HG03135 (cell line): Measurements from ENCODE around the gene ZBTB24.

Source experiments
- ATAC-seq: cut with Tn5 transposase; IDR thresholded peaks from one replicate; pipeline ENCODE4 v1.9.1; 2021; ENCODE audit warnings: mild to moderate bottlenecking, moderate library complexity; ENCODE audit not compliant: unreplicated experiment

The ZBTB24 gene

GRCh38 chr6:109453594-109454495 is 29.2 kb downstream of the ZBTB24 start:
- no peak for ATAC-seq

- no peak for ATAC-seq
These were observed 29.9 kb downstream of the ZBTB24 start for GRCh38 chr6:109453156-109453555.

GRCh38 chr6:109452181-109452580 is 30.8 kb downstream of the ZBTB24 start:
- no peak for ATAC-seq

- no peak for ATAC-seq
These were observed 31.6 kb downstream of the ZBTB24 start for GRCh38 chr6:109451376-109451775.

GRCh38 chr6:109450801-109451200 is 32.2 kb downstream of the ZBTB24 start:
- no peak for ATAC-seq

GRCh38 chr6:109449795-109450673 is 33.0 kb downstream of the ZBTB24 start:
- no peak for ATAC-seq

- no peak for ATAC-seq
These were observed 33.8 kb downstream of the ZBTB24 start for GRCh38 chr6:109449064-109449794.

GRCh38 chr6:109448615-109449014 is 34.4 kb downstream of the ZBTB24 start:
- no peak for ATAC-seq

- no peak for ATAC-seq
These were observed 35.0 kb downstream of the ZBTB24 start for GRCh38 chr6:109447878-109448555.

- ATAC-seq, result no peak
These were observed 35.9 kb downstream of the ZBTB24 start for GRCh38 chr6:109447087-109447486.

- ATAC-seq, result no peak
These were observed 36.5 kb downstream of the ZBTB24 start for GRCh38 chr6:109446541-109446940.

- no peak for ATAC-seq
These were observed 36.9 kb downstream of the ZBTB24 start for GRCh38 chr6:109446072-109446471.

- ATAC-seq, result no peak
These were observed 37.6 kb downstream of the ZBTB24 start for GRCh38 chr6:109445382-109445781.

- no peak for ATAC-seq
These were observed 39.5 kb downstream of the ZBTB24 start for GRCh38 chr6:109443425-109443950.

GRCh38 chr6:109442393-109442924 is 40.6 kb downstream of the ZBTB24 start:
- ATAC-seq, result no peak

GRCh38 chr6:109441069-109441816 is 41.8 kb downstream of the ZBTB24 start:
- peak; percentile 20 for ATAC-seq

- peak; percentile 79 for ATAC-seq
These were observed 42.5 kb downstream of the ZBTB24 start, which contains the start of the genes PPIL6 and SMPD2 for GRCh38 chr6:109440331-109441068. PPIL6 (minus strand) TSS chr6:109440628; CDS start chr6:109440590, 38 bp downstream. SMPD2 (plus strand) TSS chr6:109440724; CDS start chr6:109441122, 398 bp downstream.

- no peak for ATAC-seq
These were observed 47.0 kb downstream of the ZBTB24 start for GRCh38 chr6:109436041-109436440.
